Esophagus (tissue), 2 donors: ENCODE results near the gene SOBP. TPM values are rescaled to one million over a fixed set of nuclear protein-coding genes. Genes with fewer than 3 reads are reported as not detected.
"Not testable (repeated sequence)": the region's sequence is repeated elsewhere in the genome, so short reads cannot be mapped to it uniquely, and the experiment has no call there.

Experiments
- H3K27ac ChIP-seq, 2 donors: one replicate each; pipeline ENCODE4 v1.5.1; 2013; ENCODE audit warnings: low read depth in 2 of 2, mild to moderate bottlenecking in 2 of 2, inconsistent platforms in 1 of 2, low read length in 1 of 2, moderate library complexity in 1 of 2
- H3K27me3 ChIP-seq, 2 donors: one replicate each; pipeline ENCODE4 v1.6.1; 2013; ENCODE audit warnings: low read length in 2 of 2, control low read depth in 1 of 2, mild to moderate bottlenecking in 1 of 2; ENCODE audit not compliant: insufficient read depth in 2 of 2, control insufficient read depth in 1 of 2
- H3K36me3 ChIP-seq, 2 donors: one replicate each; pipeline ENCODE4 v1.6.1; 2013; ENCODE audit warnings: low read length in 1 of 2; ENCODE audit not compliant: control insufficient read depth in 2 of 2, insufficient read depth in 2 of 2
- H3K4me1 ChIP-seq, 2 donors: one replicate each; pipeline ENCODE4 v1.6.1; 2013; ENCODE audit warnings: low read length in 1 of 2; ENCODE audit not compliant: control insufficient read depth in 2 of 2, insufficient read depth in 2 of 2
- H3K4me3 ChIP-seq, 2 donors: one replicate each; pipeline ENCODE4 v1.5.1; 2013; ENCODE audit warnings: low read length in 2 of 2, mild to moderate bottlenecking in 2 of 2, low read depth in 1 of 2, moderate library complexity in 1 of 2
- H3K9me3 ChIP-seq, 2 donors: one replicate each; pipeline ENCODE4 v1.6.1; 2013; ENCODE audit warnings: mild to moderate bottlenecking in 2 of 2, low read depth in 1 of 2, low read length in 1 of 2, moderate library complexity in 1 of 2; ENCODE audit not compliant: control insufficient read depth in 2 of 2, insufficient read depth in 1 of 2
- WGBS, 2 donors: extraction: QIAGEN DNeasy Blood & Tissue Kit; methylation state at CpG; one replicate each; pipeline ENCODE4 v1.1.7; 2013; 5-methylcytosine and 5-hydroxymethylcytosine counted together
- polyA plus RNA-seq, 2 donors: library from polyadenylated mRNA; stranded (reverse); fragments of 200-250 nt; gene quantifications; one replicate each; pipeline ENCODE4 v1.2.3, GENCODE V29; 2013
- donor health status: healthy with polysubstance abuse.
- donor health status: Bipolar disorder and iron deficiency.

SOBP gene
- polyA plus RNA-seq, 2 donors = 0.59 to 0.84 TPM

DNA sequence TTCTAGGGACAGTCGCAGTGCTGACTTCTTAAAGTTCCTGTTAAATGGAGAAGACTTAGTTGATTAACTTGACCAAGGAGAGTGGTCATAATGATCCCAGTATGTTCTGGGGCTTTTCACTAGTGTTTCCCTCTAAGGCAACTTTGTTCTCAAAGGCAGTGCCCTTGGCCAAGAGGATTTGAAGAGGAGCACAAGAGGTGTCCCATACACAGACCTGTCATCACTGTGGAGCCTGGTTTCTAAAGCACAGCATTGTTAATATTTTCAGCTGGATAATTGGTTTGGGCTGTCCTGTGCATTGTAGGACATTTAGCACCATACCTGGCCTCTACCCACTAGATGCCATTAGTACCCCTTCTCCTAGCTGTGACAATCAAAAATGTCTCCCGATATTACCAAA is 30.8 kb downstream of the SOBP start:
- H3K4me1 ChIP-seq, H3K4me3 ChIP-seq, H3K9me3 ChIP-seq, H3K27ac ChIP-seq, H3K27me3 ChIP-seq, H3K36me3 ChIP-seq: not testable (repeated sequence)
- 0 to 36% methylated on average over 1 of the region's 2 CpGs for WGBS, 2 donors

DNA sequence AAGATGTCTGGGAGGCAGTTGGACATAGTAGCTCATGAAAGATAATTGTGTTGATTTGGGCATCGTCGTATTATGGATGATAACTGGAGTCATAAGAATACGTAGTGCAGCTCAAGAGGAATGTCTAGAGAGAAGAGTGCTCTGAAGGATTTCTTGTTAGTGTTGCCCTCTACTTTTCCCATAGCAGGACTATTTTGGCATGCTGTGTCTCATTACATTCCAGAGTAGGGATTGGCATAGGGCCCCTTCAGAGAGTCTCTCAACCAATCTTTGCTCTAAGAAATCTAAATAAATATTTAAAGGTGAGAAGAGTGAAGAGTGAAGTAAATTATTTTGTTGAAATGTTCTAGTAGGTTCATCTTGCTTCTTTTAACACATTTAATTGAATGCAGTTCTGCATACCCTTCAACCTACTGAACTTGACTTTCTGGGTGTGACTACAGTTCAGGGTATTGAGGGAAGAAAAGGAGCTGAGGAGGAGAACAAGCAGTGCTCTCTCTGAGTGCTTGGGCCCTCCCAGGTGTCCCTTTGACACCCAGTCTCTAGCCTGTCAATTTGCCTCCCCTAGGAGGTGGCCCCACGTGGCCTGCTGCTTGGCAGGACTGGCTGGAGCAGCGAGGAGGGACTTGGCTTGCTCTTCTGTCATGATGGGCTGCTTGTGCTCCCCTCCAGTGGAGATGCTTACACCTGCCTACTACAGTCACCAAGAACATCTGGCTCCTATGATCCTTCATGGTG is 33.3 kb downstream of the SOBP start:
- H3K9me3 ChIP-seq = no peaks in the 10 kb centered on the region
- H3K4me1 ChIP-seq = no peaks in the 10 kb centered on the region
- WGBS, 2 donors = 79 to 82% methylated on average over 5 of the region's 5 CpGs
- no peaks in the 10 kb centered on the region for H3K27me3 ChIP-seq
- H3K36me3 ChIP-seq = no peaks in the 10 kb centered on the region
- H3K27ac ChIP-seq = no peak overlapping the region
- H3K4me3 ChIP-seq = no peak overlapping the region

- H3K4me1 ChIP-seq = no peaks in the 10 kb centered on the region
- no peaks in the 10 kb centered on the region for H3K27me3 ChIP-seq
- H3K9me3 ChIP-seq = no peaks in the 10 kb centered on the region
- 86 to 91% methylated on average over 2 of the region's 2 CpGs for WGBS, 2 donors
- no peaks in the 10 kb centered on the region for H3K36me3 ChIP-seq
- H3K27ac ChIP-seq = no peak overlapping the region
- H3K4me3 ChIP-seq = no peak overlapping the region
Observed at GRCh38 chr6:107523794-107524193, 33.9 kb downstream of the SOBP start.

- H3K4me3 ChIP-seq = no peak overlapping the region
- H3K27ac ChIP-seq = no peak overlapping the region
- WGBS, 2 donors = 91 to 93% methylated on average over 3 of the region's 3 CpGs
Observed at GRCh38 chr6:107524626-107525025, 34.7 kb downstream of the SOBP start.

DNA sequence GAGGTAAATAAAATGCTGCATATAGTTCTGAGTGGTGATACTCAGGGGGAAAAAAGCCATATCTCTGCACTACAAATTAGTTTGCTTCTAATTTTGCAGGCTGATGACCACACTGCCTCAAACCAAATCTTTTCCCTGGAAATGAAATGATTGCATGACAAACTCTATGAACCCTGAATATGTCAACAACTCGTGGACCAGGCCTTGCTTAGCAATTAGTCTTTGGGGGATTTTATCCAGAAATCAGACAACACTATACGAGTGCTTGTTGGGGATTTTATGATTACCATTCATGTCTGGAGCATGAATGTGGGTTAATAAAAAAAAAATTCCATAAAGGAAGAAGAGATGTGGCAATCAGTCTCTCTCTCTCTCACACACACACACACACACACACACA is 42.0 kb downstream of the SOBP start:
- Histone ChIP-seq H3K27ac (no peak overlapping the region), H3K36me3 (no peaks in the 10 kb centered on the region), H3K4me3 (no peak overlapping the region), H3K4me1 (no peaks in the 10 kb centered on the region), H3K27me3 (no peaks in the 10 kb centered on the region), H3K9me3 (no peaks in the 10 kb centered on the region)
- 67 to 78% methylated on average over 2 of the region's 2 CpGs for WGBS, 2 donors

More at GRCh38 chr6:107524626-107525025, 34.7 kb downstream of the SOBP start:
- no peaks in the 10 kb centered on the region for H3K36me3 ChIP-seq
- H3K27me3 ChIP-seq = no peaks in the 10 kb centered on the region
- no peaks in the 10 kb centered on the region for H3K4me1 ChIP-seq
- no peaks in the 10 kb centered on the region for H3K9me3 ChIP-seq

DNA sequence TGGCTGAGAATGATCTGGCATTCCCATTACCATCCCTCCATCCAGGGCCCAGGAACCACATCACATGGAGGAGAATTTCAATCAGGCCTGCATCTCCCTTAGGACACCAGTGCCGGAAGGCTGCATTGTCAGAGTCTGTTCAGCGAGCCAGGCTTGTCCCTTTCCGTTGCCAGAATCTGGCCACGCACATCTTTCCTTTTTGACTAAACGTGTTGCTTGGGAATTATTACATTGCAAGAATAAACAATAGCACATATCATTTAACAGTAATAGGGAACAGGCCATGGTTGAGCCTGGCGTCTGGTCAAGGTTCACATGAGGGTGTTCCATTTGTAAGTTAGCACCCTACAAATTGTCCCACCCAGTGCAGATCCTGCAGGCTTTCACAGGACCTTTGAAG is 42.8 kb downstream of the SOBP start:
- Histone ChIP-seq H3K4me1 (no peaks in the 10 kb centered on the region), H3K27me3 (no peaks in the 10 kb centered on the region), H3K4me3 (no peak overlapping the region), H3K36me3 (no peaks in the 10 kb centered on the region), H3K27ac (no peak overlapping the region), H3K9me3 (no peaks in the 10 kb centered on the region)
- WGBS, 2 donors = 76 to 84% methylated on average over 6 of the region's 6 CpGs

DNA sequence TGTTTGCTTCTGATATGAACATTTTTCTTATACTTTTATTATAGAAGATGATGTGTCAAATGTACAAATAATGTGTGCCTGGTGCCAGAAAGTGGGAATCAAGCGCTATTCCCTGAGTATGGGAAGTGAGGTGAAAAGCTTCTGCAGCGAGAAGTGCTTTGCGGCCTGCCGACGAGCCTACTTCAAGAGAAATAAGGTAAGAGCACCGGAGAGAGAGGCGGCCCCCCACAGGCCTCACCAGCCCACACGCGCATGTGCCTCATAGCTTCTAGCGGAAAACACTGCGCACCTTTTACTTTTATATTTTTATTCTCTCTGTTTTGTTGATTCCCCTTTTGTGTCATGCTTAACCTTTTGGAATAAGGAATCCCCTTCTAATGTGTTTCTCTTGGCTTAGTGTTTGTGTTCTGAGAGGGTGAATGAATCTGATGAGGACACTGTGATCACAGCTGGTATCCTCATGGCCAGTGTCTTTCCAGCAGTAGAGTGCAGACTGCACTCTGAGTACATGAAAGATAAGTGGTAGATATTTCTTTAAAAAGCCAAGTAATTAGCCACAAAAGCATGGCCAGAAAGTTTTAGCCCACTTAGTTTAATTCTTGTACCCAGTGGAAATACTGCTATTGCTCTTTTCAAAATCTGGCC is 43.6 kb downstream of the SOBP start:
- no peaks in the 10 kb centered on the region for H3K36me3 ChIP-seq
- no peaks in the 10 kb centered on the region for H3K4me1 ChIP-seq
- H3K27ac ChIP-seq = no peak overlapping the region
- no peaks in the 10 kb centered on the region for H3K27me3 ChIP-seq
- no peaks in the 10 kb centered on the region for H3K9me3 ChIP-seq
- WGBS, 2 donors = 94 to 99% methylated on average over 11 of the region's 11 CpGs
- no peak overlapping the region for H3K4me3 ChIP-seq

DNA sequence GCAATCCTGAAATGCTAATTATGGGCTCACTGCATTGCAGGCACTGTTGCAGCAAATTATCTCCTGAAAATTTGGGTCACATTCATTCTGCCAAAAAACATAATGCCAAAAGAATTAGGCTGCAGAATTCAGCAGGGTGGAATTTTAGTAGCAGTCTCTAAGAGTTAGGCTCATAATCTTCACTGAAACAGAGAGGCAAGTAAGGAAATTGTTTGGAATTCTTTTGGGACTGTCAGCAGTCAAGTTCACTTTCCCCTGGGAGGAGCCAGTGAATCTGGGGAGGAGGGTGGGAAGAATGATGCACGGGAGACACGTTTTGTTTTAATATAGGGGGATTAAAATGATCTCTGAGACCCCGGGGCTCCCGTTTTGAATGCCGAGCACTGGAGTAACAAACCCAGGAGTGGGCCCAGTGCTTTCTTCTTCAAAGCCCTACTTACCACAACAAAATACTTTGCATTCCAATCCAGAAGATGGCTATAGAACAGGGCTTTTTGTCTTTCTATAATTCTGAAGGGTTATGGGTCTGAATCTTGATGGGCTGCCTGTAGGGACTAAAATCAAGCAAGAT is 44.7 kb downstream of the SOBP start:
- Histone ChIP-seq H3K9me3 (no peaks in the 10 kb centered on the region), H3K4me3 (no peak overlapping the region), H3K27me3 (no peaks in the 10 kb centered on the region), H3K36me3 (no peaks in the 10 kb centered on the region), H3K27ac (no peak overlapping the region), H3K4me1 (no peaks in the 10 kb centered on the region)
- 60 to 64% methylated on average over 5 of the region's 5 CpGs for WGBS, 2 donors

DNA sequence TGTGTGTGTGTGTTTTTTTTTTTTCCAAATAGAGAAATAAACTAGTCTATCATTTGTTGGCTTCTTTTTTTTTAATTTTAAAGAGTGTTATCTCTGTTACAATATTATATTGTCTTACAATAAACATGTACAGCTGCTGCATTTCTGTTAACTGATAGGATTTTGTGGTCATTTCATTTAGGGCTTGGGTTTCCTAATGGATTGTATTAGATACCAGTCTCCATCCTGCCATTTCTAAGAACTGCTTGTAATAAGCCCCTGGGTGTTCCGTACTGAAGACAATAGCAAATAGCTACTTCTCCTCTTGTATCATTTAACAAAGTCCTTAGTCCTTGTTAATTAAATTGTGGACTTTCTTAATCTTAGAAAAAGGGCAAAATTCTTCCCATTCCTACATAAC is 45.7 kb downstream of the SOBP start:
- Histone ChIP-seq H3K9me3 (no peaks in the 10 kb centered on the region), H3K27me3 (no peaks in the 10 kb centered on the region), H3K36me3 (no peaks in the 10 kb centered on the region), H3K4me1 (no peaks in the 10 kb centered on the region), H3K27ac (no peak overlapping the region), H3K4me3 (no peak overlapping the region)
- WGBS, 2 donors = 86 to 90% methylated on average over 1 of the region's 1 CpG
